HG03442 (cell line): Measurements from ENCODE around the gene DLST.
A peak's percentile ranks its signal among the peaks of the same experiment; 100 is the strongest.
"Not testable (repeated sequence)": the region's sequence is repeated elsewhere in the genome, so short reads cannot be mapped to it uniquely, and the experiment has no call there.

Experiments used
- ATAC-seq: cut with Tn5 transposase; IDR thresholded peaks from one replicate; pipeline ENCODE4 v1.9.1; 2021; ENCODE audit warnings: mild to moderate bottlenecking, moderate library complexity; ENCODE audit not compliant: unreplicated experiment

DLST gene

GRCh38 chr14:74915426-74915825 lies 33.7 kb downstream of the DLST start:
- no peak for ATAC-seq

GRCh38 chr14:74915826-74916225 lies 34.1 kb downstream of the DLST start:
- ATAC-seq = no peak

- no peak for ATAC-seq
These were observed 35.4 kb downstream of the DLST start for GRCh38 chr14:74917178-74917543.

GRCh38 chr14:74917646-74918081 lies 35.9 kb downstream of the DLST start:
- no peak for ATAC-seq

GRCh38 chr14:74918380-74918779 lies 36.7 kb downstream of the DLST start:
- no peak for ATAC-seq

- ATAC-seq = no peak
These were observed 37.9 kb downstream of the DLST start for GRCh38 chr14:74919421-74920165.

GRCh38 chr14:74920281-74920680 lies 38.6 kb downstream of the DLST start:
- no peak for ATAC-seq

- no peak for ATAC-seq
These were observed 39.4 kb downstream of the DLST start for GRCh38 chr14:74921053-74921620.

- no peak for ATAC-seq
These were observed 40.5 kb downstream of the DLST start for GRCh38 chr14:74921987-74922751.

- ATAC-seq = peak; percentile 93
These were observed 41.2 kb downstream of the DLST start, which contains the start of gene RPS6KL1 for GRCh38 chr14:74922752-74923401. RPS6KL1 (minus strand) TSS chr14:74923260; CDS start chr14:74921541, 1,719 bp downstream.

- no peak for ATAC-seq
These were observed 42.3 kb downstream of the DLST start for GRCh38 chr14:74924061-74924460.

GRCh38 chr14:74927225-74927624 lies 45.5 kb downstream of the DLST start:
- ATAC-seq = no peak

GRCh38 chr14:74929242-74929641 lies 47.5 kb downstream of the DLST start:
- no peak for ATAC-seq

- not testable (repeated sequence) for ATAC-seq
These were observed 50.0 kb downstream of the DLST start for GRCh38 chr14:74931744-74932143.

GRCh38 chr14:74932401-74932901 lies 50.7 kb downstream of the DLST start:
- no peak for ATAC-seq

GRCh38 chr14:74932936-74933335 lies 51.2 kb downstream of the DLST start:
- not testable (repeated sequence) for ATAC-seq

GRCh38 chr14:74934041-74934440 lies 52.3 kb downstream of the DLST start:
- ATAC-seq = no peak

GRCh38 chr14:74934476-74935359 lies 53.0 kb downstream of the DLST start:
- ATAC-seq = no peak

GRCh38 chr14:74935360-74935680 lies 53.6 kb downstream of the DLST start:
- no peak for ATAC-seq

- ATAC-seq = no peak
These were observed 54.4 kb downstream of the DLST start for GRCh38 chr14:74936151-74936550.
